ENCODE results near the gene EPB41L2. TPM values are rescaled to one million over a fixed set of nuclear protein-coding genes. Genes with fewer than 3 reads are reported as not detected.

EPB41L2 gene
- total RNA-seq, 4 donors from 2014 or later: 46.1 to 258 (median 88.3) TPM

DNA sequence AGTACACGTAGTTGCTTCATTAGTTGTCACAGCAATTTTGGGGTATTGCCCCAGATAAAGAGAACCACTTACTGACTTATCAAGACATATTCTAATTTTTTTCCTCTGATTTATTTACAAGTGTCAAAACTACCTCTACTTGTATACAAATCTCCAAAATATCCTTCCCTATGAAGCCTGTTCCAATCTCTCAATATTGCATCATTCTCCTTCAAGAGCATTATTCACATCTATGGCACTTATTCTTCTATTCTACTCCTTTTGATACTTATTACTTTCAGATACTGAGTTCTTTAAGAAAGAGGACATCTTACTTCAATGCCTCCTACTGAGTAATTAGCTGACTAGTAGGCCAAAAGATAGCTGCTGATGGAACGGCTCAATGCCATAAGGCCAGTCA is 130.6 kb downstream of the EPB41L2 start:
- Histone ChIP-seq H3K27me3 (no peaks in the 10 kb centered on the region), H3K4me3 (no peak overlapping the region), H3K27ac (no peak overlapping the region), H3K36me3 (no peaks in the 10 kb centered on the region), H3K4me1 (peaks cover 0 to 14% (median 0%) of the 10 kb centered on the region in 4 donors), H3K9me3 (no peaks in the 10 kb centered on the region)
- DNase-seq: no peak
- TF ChIP-seq, protein P1, sequence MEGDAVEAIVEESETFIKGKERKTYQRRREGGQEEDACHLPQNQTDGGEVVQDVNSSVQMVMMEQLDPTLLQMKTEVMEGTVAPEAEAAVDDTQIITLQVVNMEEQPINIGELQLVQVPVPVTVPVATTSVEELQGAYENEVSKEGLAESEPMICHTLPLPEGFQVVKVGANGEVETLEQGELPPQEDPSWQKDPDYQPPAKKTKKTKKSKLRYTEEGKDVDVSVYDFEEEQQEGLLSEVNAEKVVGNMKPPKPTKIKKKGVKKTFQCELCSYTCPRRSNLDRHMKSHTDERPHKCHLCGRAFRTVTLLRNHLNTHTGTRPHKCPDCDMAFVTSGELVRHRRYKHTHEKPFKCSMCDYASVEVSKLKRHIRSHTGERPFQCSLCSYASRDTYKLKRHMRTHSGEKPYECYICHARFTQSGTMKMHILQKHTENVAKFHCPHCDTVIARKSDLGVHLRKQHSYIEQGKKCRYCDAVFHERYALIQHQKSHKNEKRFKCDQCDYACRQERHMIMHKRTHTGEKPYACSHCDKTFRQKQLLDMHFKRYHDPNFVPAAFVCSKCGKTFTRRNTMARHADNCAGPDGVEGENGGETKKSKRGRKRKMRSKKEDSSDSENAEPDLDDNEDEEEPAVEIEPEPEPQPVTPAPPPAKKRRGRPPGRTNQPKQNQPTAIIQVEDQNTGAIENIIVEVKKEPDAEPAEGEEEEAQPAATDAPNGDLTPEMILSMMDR (IDR thresholded peaks at IDR 0.05): no peak
- no peak for TF ChIP-seq POLR2A (IDR thresholded peaks at IDR 0.05)

DNA sequence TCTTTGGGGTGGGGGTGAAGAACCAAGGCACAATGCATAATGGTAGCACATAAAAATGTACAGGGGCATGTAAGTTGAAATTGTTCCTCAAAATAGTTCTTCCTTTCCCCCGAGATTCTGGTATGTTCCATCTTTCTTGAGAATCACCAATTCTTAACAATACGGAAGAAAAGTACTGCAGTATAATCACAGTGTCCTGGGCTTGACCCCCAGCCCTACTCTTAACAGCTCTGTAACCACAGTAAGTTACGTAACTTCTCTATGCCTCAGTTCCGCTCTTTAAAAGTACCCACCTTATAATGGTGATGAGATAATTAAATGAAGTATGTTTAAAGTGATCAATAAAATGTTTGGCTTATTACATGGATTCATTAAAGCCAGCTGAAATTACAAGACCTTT is 131.4 kb downstream of the EPB41L2 start:
- TF ChIP-seq, protein P1 (IDR thresholded peaks at IDR 0.05): no peak
- no peak for TF ChIP-seq POLR2A (IDR thresholded peaks at IDR 0.05)

DNA sequence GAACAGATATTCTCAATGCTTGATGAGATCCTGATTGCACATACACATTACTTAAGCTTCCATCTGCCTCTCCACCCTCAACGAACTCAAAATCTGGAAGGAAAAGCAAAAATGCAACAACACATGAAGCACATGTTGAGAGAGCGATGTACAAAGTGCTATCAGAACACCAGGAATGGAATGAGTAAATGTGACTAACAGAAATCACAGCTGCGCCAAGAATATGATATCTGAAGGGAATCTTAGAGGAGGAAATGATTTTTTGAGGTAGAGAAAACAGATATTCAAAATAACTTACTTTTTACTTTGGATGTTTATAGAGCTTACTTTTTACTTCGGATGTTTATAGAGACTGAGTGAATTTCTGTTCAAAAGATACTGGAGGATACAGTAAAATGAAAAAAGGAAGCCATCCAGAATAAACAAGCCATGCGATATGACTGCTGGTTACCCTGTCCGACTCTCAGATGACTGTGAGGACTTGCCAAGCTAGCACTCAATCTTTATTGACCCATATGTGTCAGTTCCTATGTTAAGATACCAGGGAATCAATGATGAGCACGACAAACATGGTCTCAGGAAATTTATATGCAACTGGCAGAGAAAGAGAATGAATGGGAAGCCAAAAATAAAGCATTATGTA is 133.9 kb downstream of the EPB41L2 start:
- no peaks in the 10 kb centered on the region for H3K36me3 ChIP-seq
- no peaks in the 10 kb centered on the region for H3K9me3 ChIP-seq
- H3K27ac ChIP-seq: no peak overlapping the region
- TF ChIP-seq POLR2A (IDR thresholded peaks at IDR 0.05): no peak
- TF ChIP-seq, protein P1 (IDR thresholded peaks at IDR 0.05): no peak
- H3K4me1 ChIP-seq: peaks cover 0 to 8% (median 0%) of the 10 kb centered on the region in 4 donors
- no peaks in the 10 kb centered on the region for H3K27me3 ChIP-seq
- H3K4me3 ChIP-seq: no peak overlapping the region
- DNase-seq: no peak

More for the DNA sequence above, 131.4 kb downstream of the EPB41L2 start:
- Histone ChIP-seq H3K27ac (no peak overlapping the region), H3K36me3 (no peaks in the 10 kb centered on the region), H3K27me3 (no peaks in the 10 kb centered on the region), H3K4me1 (peaks cover 0 to 14% (median 0%) of the 10 kb centered on the region in 4 donors), H3K9me3 (no peaks in the 10 kb centered on the region), H3K4me3 (no peak overlapping the region)
- DNase-seq: no peak

DNA sequence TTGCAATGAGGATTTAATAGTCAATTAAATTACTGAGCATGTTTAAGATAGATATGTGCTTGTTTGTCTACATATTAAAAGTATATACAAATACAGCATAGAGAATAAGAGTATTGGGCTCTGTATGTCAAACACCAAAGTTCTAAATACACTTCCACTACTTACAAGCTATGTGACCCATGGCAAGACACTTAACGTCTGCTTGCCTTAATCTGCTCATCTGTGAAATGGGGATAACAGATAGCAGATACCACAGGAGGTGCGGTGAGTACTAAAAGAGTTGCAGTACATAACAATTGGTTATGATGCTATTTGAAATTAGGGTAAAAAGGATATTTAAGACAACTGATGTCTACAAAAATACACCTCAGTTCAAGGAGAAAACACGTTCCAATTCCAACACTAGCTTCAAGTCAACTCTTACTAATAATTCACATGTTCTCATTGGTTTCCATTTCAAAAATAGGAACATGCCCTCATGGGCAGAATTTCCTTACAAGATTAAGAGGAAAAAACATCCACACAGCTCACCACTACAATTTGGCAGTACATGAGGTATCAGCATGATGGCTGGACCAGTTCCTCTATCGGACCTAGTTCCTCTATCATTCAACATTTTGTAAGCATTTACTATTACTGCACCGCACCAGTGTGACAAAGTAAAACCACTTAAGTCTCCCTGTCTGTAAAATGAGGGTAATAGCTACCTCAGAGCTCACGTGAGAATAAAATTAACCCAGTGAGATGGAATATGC is 134.7 kb downstream of the EPB41L2 start:
- no peak for DNase-seq
- no peak overlapping the region for H3K4me3 ChIP-seq
- peaks cover 0 to 2% (median 0%) of the 10 kb centered on the region in 4 donors for H3K4me1 ChIP-seq
- no peaks in the 10 kb centered on the region for H3K9me3 ChIP-seq
- no peaks in the 10 kb centered on the region for H3K36me3 ChIP-seq
- TF ChIP-seq POLR2A (IDR thresholded peaks at IDR 0.05): no peak
- TF ChIP-seq, protein P1 (IDR thresholded peaks at IDR 0.05): no peak
- no peak overlapping the region for H3K27ac ChIP-seq
- H3K27me3 ChIP-seq: no peaks in the 10 kb centered on the region

DNA sequence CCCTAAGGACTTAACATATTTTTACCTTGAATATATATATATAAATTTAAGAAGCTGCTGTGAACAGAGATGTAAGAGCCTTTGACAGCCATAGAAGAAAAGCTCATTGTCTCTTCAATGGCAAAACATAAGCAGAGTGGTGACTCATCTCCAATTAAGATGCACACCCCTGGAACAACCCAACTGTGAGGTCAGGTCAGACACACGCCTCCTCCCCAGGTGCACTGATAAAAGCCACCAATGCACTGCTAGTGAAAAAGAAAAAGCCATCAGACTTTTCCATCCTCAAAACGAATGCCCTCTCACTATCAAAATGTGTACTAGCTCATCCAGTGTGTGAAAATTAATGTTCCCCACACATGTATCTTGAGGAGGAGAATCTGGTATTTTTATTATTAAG is 135.7 kb downstream of the EPB41L2 start:
- TF ChIP-seq, protein P1 (IDR thresholded peaks at IDR 0.05): no peak
- no peak for TF ChIP-seq POLR2A (IDR thresholded peaks at IDR 0.05)
- H3K9me3 ChIP-seq: no peaks in the 10 kb centered on the region
- no peaks in the 10 kb centered on the region for H3K4me1 ChIP-seq
- H3K27me3 ChIP-seq: no peaks in the 10 kb centered on the region
- H3K27ac ChIP-seq: no peak overlapping the region
- no peak overlapping the region for H3K4me3 ChIP-seq
- no peaks in the 10 kb centered on the region for H3K36me3 ChIP-seq
- peak in 1 of 3 donors; percentile 57 for DNase-seq

All from Peyer's patch (tissue), 4 donors.